ENCODE data around the gene ZMIZ2.
"Not testable (repeated sequence)": the region's sequence is repeated elsewhere in the genome, so short reads cannot be mapped to it uniquely, and the experiment has no call there.

The ZMIZ2 gene

DNA sequence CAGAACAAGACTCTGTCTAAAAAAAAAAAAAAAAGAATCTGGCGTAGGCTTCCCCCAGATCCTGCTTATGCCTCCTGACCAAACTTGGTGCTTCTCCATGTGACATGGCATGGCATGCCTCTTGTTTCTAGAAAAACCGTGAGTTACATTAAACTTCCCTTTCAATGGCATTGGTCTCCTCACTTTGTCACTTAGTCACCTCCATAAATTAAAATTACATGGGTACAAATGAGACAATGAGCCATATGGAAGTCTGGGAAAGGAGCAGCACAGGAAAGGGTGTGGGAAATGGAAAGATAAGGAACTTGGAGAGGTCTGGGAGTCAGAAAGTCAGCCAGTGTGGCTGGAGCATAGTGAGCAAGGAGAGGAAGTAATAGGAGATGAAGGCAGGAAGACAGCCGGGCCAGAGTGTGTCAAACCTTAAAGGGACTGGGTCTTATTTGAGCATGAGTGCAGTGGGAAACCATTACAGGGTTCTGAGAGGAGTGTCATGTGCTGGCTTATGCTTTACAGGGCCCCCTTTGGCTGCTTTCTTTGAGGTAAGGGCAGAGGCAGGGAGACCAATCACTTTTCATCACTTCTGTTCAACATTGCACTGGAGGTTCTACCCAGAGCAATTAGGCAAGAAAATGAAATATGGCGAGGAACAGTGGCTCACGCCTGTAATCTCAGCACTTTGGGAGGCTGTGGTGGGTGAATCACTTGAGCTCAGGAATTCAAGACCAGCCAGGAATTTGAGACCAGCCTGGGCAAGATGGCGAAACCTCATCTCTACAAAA is 21.3 kb upstream of the ZMIZ2 start:
- DNase-seq: no peak

DNA sequence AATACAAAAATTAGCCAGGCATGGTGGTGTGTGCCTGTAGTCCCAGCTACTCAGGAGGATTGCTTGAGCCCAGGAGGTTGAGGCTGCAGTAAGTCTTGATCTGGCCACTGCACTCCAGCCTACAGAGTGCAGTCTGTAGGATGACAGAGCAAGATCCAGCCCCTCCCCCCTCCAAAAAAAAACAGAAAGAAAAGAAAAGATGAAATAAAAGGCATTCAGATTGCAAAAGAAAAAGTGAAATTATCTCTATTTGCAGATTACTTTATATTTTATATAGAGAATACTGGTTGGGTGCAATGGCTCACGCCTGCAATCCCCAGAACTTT is 20.7 kb upstream of the ZMIZ2 start:
- DNase-seq: no peak

DNA sequence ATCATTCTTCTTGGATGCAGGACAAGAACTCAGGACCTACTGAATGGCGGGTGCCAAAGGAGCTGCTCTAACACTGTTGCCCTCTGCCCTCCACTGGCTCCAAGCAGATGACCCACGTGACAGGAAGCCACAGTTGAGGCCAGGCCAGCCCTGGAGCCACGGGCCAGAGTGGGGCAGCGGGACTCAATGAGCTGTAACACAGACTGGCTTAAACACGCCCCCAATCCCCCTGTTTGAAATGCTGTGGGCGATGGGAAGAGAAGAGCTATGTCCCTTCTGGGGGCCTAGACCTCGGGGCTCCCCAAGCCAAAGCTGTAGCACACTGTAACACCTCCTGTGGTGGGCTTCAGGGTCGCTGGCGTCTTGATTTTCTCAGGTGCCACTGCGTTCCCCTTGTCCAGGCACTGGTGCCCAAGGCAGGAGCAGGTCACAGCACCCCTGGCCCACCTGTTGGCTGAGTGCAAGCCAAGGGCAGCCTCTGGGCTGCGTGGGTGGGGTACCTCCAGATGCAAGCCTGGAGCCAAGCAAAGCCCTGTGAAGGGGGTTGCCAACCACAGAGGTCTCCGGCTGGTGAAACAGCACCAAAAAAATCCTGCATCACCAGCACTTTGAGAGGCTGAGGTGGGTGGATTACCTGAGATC is 18.6 kb upstream of the ZMIZ2 start:
- no peak for DNase-seq

DNA sequence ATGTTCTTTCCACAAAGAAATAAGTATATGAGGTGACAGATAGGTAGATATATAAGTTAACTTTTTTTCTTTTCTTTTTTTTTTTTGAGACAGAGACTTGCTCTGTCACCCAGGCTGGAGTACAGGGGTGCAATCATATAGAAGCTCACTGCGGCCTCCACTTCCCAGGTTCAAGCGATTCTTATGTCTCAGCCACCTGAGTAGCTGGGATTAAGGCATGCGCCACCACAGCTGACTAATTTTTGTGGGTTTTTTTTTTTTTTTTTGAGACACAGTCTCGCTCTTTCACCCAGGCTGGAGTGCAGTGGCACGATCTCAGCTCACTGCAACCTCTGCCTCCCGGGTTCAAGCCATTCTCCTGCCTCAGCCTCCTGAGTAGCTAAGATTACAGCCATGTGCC is 15.7 kb upstream of the ZMIZ2 start:
- not testable (repeated sequence) for DNase-seq

DNA sequence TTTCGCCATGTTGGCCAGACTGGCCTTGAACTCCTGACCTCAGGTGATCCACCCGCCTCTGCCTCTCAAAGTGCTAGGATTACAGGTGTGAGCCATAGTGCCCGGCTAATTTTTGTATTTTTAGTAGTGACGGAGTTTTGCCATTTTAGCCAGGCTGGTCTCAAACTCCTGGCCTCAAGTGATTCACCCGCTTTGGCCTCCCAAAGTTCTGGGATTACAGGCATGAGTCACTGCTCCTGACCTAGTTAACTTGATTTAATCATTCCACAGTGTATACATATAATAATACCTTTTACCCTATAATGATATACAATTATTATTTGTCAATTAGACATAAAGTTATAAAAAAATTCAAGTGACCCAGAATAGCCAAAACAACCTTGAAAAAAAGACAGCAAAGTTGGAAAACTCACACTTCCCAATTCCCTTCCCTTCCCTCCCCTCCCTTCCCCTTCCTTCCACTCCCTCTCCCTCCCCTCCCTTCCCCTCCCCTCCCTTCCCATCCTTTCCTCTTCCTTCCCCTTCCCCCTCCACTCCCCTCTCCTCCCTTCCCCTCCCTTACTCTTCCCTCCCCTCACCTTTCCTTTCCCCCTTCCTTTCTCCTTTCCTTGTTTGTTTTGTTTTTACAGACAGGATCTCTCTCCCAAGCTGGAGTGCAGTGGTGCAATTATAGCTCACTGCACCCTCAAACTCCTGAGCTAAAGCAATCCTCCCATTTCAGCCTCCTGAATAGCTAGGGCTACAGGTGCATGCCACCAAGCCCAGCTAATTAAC is 14.8 kb upstream of the ZMIZ2 start:
- DNase-seq: no peak

DNA sequence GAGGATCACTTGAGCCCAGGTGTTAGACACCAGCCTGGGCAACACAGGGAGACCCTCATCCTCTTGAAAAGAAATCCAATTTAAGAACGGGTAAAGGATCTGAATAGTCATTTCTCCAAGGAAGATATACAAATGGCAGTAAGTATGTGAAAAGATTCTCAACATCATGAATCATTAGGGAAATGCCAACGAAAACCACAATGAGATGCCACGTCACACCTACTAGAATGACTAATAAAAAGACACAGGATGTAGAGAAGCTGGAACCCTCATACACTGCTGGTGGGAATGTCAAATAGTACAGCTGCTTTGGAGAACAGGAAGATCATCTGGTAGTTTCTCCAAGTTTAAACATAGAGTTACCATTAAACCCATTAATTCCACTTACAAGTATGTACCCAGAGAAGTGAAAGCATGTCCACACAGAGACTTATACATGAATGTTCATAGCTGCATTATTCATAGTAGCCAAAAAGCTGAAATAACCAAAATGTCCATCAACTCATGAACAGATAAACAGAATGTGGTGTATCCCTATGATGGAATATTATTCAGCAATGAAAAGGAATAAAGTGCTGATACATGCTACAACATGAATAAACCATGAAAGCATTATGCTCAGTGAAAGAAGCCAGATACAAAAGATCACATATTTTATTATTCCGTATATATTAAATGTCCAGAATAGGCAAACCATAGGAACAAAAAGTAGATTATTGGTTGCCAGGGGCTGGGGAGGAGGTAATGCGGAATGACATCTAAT is 13.1 kb upstream of the ZMIZ2 start:
- DNase-seq: no peak

DNA sequence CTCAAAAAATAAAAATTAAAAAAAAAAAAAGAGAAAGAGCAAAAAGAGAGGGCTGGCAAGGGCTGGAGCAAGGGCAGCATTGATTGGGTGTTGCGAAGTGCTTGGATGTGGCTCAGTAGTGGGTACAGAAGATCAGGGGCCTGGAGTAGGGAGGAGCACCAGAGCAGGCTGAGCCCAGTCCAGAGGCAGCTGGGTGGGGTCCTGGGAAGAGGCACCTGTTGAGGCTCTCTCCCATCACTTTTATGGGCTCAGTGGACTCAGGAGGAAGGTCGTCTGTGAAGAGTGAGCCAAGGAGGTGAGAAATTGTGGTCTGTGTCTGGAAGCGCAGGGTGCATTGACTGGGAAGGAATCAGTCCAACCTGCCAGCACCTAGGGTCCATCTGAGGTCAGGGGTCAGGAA is 11.8 kb upstream of the ZMIZ2 start:
- no peak for DNase-seq

DNA sequence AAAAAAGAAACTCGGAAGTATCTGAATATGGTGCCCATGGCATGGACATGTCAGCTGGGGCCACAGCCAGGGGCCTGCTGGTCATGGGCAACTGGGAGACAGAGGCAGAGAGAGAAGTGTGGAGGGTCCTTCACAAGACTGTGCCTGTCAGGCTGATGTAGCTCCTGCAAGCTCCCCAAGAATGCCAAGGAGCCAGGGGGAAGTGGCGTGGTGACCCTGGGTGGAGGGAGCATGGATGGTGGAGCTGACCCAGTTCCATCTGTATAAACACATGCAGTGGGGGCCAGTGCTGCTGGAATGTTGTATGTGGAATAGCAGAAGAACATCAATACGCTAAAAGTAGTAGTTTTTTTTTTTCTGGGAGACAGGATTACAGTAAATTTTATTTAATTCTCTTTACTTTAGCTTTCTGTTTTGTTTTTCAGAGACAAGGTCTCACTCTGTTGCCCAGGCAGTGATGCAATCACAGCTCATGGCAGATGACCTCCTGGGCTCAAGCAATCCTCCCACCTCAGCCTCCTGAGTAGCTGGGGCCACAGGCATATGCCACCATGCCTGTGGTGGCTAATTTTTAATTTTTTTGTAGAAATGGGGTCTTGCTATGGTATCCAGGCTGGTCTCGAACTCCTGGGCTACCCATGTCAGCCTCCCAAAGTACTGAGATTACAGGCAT is 10.5 kb upstream of the ZMIZ2 start:
- DNase-seq: no peak

DNA sequence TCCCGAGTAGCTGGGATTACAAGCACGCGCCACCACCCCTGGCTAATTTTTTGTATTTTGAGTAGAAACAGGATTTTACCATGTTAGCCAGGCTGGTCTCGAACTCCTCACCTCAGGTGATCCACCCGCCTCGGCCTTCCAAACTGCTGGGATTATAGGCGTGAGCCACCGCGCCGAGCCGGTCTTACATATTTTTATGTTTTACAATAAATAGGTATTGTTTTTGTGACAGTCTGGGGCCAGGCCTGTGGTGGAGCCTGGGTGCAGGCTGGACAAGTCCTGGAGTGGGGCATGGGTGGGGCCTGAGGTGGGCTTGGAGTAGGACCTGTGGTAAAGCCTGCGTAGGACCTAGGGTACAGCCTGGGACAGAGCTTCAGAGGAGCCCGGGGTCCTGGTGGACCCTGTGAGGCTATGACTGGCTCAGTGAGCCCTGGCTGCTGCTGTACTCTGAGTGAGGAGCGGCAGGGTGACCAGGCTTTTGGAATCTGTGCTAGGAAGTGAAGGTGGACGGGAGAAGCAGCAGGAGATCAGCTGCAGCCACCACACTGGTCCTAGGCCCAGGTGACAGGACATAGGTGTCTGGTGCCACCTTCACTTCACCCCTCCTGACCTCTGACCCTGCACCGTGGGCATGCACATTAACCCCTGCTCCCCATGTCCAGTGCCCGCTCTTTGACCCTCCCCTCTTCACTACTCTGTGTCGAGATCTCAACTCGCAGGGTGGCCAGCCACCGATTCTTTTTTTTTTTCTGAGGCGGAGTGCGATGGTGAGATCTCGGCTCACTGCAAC is 9.6 kb upstream of the ZMIZ2 start:
- no peak for DNase-seq

DNA sequence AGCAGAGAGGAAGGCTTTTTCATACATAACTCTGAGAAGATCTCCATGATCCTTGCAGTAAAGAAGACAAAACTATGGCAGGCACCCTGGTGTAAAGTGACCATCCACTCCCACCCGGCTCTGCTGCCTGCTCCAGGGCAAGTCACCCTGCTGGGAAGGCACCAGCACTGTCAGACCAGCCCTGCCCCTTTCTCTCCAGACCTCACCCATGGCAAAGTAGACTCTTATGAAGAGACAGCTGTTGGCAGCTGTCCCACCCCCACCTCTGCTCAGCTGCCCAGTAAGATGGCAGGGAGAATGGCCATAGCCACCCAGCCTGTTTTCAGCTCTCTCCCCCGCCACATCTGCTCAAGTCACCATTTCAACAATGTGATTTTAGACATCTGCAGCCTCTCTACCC is 8.6 kb upstream of the ZMIZ2 start:
- no peak for DNase-seq

DNA sequence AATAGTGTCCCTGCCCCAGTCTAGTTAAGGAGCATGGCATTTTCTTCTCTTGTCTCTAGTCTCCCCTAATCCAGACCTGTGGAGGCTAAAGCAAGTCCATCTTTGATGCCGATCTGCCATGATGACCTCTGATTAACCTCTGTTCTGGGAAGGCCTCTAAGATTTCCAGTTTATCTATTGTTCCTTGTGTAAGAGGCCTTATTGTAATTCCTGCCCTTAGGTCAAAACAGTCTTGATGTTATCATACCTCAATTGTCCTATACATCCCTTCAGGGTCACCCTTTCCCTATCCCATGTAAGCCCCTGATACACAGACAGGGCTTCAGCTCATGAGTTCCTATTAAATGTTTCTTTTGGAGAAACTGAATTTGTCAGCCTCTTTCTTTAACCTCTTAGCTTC is 4.9 kb upstream of the ZMIZ2 start:
- DNase-seq: no peak

DNA sequence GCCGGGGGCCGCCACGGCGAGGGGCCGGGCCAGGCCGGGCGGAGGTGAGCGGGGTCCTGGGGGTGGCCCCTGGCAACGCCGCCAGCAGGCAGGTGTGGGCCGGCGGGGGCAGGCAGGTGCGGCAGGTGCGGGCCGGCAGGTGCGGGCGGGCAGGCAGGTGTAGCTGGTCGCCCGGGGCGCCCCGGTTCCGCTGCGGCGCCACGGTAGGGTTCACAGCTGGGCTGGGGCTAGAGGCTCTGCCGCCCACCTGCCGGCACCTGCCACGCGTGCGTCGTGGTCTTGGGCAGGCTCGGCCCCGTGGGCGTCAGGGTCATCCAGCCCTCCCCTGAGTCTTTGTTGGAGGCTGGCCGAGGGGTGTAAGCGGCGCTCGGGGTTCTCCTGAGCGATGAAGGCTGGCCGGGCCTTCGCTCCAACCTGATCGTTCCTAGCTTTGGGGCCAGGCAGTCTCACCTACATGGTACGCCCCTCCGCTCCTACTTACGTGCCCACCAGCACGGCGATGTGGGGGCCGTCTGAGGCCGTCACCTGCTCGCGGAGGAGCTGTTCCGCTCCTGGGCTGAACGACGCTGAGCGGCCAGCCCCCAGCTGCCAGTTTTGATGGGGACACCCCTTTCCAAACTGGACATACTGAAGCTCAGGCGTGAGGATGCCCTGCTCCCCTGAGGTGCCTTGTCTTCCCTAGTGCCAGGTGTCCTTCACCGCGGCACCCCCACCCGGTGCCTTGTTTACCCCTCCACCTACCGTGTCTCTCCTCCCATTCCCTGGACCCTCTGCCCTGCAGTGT is 493 bp downstream of the ZMIZ2 start:
- DNase-seq: peak; percentile 20

DNA sequence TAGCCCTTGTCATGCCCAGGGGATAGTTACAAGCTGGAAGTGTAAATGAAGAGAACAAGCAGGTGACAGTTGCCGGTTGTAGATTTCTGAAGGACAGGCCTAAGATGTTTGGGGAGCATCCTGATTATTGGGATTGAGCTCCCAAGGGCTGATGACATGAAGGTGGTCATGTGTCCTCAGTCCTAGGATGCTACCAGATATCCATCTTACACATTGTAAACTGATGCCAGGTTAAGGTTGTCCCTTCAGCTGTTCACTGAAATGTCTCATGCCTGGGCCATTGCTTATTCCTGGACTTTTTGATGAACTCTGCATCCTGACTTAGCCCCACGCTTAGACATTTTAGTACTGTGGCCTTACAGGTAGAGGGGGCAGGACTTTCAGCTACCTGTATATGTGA is 1.3 kb downstream of the ZMIZ2 start:
- no peak for DNase-seq

DNA sequence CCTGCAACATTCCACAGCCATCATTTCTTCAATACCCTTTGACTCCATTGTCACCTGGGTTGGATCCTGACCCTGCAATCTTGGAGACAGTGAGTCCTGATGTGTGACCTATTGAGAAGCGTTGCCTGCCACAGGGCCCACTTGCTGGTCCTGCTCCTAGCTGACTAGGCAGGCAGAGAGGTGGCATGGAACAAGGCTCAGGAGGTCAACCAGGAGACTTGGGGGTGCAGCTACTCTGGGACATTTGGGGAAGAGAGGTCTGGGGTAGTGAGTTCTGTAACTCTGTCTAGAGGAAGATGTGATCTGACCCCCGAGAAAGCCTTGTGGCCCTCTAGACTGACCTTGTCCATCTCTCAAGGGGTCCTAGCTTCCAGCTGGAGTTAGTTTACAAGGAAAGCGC is 1.8 kb downstream of the ZMIZ2 start:
- no peak for DNase-seq

DNA sequence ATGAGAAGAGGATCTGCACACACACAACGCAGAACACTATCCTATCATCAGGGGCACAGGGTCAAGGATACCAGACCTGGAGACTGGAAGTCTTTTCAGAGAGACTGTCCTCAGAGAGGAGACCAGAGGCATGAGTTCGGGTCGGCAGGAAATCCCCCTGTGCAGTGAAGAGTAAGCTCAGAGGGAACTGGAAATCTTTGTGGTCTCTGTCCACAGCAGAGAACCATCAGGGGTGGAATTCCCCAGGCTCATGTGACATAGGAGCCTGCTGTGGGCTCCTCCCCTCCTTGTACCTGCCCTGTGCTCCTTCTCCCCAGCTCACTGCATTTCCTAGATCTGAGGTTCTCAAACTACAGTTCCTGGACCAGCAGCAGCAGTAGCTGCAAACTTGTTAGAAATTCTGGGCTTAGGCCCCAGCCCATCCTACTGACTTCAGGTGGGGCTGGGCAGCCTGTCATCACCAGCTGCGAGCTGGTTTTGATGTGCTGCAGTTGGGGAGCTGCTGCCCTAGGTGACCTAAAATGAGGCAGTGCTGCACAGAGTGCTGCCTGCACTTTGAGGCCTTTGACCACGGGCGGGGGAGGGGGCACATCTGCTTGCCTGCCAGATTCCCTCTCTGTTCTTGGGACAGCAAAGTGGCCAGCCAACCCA is 2.4 kb downstream of the ZMIZ2 start:
- no peak for DNase-seq

DNA sequence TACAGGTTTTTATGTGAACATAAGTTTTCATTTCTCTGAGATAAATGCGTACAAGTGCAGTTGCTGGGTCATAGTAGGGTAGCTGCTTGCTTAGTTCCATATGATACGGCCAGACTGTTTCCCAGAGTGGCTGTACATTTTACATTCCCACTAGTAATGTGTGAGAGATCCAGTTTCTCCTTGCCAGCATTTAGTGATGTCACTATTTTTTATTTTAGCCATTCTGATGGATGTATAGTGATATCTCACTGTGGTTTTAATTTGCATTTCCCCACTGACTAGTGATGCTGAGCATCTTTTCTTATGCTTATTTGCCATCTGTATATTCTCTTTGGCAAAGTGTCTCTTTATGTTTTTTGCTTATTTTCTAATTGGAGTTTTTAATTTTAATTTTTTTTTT is 4.2 kb downstream of the ZMIZ2 start:
- no peak for DNase-seq

DNA sequence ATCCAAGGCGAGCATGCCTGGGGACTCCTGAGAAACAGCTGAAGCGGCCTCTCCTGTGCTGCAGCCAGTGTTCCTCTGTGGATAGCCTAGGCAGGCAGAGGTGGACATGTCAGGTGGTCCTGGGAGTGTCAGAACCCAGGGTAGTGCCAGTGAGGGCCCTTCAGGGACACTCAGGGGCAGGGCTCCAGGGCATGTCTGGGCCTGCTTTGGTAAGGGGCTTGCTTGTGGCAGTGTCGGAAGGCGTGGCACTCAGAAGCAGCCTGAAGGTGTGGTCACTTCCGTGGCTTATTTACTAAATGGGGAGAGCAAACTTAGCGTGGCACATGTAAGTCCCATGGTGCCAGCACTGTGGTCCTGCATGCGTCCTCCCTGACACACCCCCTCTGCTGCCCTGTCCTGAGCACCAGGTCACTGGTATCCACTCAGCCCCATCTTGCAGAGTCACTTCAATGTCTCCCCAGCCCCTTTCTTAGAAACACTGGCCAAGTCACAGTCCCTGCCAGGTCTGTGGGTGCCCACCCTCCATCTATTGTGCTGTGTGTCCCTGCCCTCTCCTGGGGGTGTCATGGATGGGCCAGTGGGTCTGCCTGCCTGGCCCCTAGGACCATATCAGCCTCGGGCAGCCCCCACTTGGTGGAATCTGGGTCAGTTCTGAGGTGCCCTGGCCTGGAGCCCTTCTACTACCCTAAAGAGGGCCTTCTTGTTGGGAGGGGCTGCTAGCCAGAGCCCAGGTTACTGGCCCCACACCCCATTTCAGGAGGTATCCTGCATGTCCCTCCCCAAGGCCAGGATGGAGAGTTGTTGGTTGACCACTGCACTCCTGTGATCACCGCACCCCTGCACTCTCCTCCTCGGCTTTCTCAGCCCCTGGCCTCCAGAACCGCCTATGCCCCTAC is 6.4 kb downstream of the ZMIZ2 start:
- DNase-seq: no peak

DNA sequence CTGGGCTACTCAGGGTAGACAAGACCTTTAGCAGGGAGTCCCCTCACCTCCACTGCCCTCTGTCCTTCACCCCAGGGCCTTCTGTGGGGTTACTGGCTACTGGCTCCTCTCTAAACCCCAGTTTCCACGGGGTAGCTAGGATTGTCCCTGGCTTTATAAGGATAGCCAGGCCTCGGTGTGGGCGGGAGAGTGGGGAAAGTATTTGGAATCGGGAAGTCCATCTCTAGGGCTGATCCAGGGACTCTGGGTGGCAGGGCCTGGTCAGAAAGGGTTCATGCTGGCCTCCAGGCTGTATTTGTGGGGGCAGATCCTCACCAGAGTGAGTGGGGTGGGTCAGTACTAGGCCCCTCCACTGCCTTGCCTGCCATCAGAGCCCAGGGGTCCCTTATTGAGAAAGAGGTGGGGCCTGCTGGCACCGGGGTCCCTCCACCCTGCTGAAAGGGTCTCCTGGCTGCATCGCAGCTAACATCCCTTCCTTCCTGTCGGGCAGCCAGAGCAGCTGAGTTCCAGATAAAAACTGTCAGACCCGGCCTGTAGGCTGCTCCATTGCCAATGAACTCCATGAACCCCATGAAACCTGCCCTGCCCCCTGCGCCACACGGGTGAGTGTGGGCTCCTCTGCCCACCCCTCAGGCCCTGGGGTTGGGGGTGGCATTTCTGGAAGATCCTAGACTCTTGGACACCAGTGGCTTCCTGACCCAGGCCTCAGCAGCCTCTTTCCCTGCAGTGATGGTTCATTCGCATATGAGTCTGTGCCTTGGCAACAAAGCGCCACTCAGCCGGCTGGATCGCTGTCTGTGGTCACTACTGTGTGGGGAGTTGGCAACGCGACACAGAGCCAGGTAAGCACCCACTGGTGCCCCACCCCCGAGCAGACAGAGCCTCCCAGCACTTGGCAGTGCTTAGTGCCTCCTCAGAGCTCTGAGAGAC is 7.3 kb downstream of the ZMIZ2 start:
- no peak for DNase-seq

Data from DMS153 (cell line).